Stimulated activated CD8-positive, alpha-beta memory T cell treated with anti-CD3 and anti-CD28 coated beads, Interleukin-15, amount 100 ng/mL, for 24 hours (primary cell): ENCODE results near the gene C16orf95.
A peak's percentile ranks its signal among the peaks of the same experiment; 100 is the strongest.
"Not testable (repeated sequence)": the region's sequence is repeated elsewhere in the genome, so short reads cannot be mapped to it uniquely, and the experiment has no call there.

Source experiments
- DNase-seq: peaks from one replicate; pipeline ENCODE4 v3.0.0-alpha.2; 2020; ENCODE audit warnings: low read depth

C16orf95 gene, protein sequence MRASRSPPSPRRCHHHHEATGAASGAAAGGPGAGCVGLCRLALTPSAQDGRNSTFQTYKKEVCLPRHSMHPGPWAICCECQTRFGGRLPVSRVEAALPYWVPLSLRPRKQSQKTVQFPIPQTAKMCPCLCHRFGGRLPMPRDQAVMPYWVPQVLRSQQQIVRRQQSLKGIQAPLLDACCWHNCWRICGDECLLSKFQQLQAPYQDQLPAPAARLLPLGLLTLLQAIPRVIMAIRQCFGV

GRCh38 chr16:87316923-87317749 lies at the start of gene C16orf95:
TSS of gene C16orf95 (minus strand) at chr16:87317392. CDS start at chr16:87317242, 150 bp downstream.
- peak; percentile 96 for DNase-seq

- DNase-seq: no peak
These were observed 49.7 kb upstream of the C16orf95 start for GRCh38 chr16:87366930-87367329.

GRCh38 chr16:87366288-87366687 lies 49.1 kb upstream of the C16orf95 start:
- DNase-seq: no peak

DNA sequence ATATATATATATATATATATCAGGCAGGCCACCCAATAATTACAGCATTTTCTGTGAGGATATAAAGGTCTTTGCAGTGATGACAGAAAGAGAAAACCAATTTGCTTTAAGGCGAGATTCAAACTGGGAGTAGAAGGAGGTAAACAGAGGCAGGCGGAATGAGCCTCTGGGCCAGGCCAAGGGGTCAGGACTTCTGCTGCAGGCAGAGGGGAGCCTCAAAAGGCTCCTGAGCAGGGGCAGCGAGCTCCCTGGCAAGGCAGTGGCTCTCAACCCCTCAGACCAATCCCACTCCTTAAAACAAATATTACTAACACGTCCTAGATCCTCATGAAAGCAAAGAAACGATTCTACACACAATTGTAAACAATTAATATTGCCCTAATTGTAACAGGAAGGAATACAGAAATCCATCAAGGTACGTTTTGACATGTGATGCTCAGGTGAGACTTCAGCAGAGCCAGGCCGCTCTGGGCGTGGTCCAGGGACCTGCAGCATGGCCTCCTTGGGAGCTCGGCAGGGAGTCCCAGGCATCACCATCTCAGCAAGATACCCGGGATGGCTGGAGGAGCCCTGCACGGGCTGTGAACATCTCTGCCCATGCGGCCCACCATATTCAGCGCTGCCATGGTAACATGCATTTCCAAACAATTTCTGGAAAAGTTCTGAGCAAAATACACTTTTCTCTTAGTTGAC lies 48.0 kb upstream of the C16orf95 start:
- DNase-seq: no peak

DNA sequence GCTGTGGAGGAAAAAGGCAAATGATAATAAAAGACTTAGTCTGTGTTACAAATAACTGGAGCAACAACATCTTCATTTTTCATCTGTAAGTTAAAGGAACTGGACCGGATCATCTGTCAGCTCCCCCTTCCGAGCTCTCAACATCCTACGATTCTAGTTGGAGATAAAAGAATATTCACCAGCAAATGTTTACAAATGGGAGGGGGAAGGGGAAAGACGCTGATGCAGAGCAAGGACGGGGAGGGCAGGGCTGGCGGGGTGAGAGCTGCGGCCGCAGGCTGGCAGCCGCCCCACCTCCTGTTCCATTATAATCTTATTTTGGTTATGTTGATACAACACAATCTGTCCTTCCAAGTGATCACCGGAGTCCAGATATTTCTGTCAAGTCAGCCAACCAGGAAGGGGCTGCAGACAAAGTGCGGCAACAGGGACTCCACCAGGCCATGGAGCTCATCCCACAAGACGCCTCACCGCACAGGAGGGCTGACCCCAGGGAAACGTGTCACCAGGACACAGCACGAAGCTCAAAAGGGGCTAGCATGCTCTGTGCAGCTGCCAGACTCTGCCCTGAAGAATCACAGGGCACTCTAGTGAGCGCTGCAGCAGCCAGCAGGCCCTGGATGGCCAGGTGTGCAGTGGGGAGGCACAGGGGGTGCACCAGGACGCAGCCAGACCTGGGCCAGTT lies 46.7 kb upstream of the C16orf95 start:
- DNase-seq: no peak

GRCh38 chr16:87362828-87363559 lies 45.8 kb upstream of the C16orf95 start:
- not testable (repeated sequence) for DNase-seq

- no peak for DNase-seq
These were observed 44.9 kb upstream of the C16orf95 start for GRCh38 chr16:87361916-87362619.

DNA sequence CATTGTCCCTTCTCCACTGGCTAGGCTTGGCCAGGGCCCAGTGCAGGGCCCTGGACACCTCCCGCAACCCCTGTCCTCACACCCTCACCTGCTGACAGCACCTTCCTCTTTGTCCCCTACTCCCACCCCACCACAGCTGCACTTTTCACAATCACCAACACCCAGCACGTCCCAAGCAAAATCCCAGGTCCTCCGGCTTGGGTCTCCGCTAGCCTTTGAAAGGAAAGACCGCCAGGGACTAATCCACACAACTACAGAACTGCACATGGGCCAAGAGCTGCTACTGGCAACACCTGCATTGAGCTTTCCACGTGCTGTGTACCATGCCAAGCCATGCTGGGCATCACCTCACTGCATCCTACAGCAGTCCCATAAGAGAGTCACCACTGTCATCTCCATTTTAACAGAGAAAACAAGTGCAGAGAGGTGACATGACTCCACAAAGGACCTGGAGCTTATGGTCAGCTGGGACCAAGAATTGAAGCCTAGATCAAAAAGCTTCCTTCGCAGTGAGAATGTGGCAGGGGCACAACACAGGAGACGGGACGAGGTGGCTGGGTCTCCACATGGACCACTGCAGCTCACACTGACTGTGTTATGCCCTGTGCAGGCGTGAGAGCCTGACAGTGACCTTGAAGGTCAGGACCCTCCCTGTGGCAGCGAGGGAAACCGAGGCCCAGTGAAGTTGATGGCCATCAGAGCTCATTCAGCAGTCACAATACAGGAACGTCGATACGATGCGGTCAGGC lies 43.8 kb upstream of the C16orf95 start:
- DNase-seq: no peak

DNA sequence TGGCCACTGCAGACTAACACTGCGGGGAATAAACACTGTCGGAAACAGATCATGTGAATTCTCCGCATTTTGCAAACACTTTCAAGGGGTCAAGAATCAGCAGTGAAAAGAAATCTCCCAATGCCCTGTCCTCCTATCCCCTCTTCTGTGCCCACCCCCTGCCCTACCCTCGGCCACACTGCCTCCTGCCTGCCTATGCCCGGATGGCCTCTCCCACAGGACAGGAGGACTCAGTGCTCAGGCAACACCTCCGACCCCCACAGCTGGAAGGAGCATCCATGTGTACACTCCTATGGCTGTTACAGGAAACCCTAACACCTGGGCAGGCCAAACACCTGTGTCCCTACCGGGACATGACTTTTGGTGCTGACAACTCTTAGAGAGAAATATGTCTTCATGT lies 41.9 kb upstream of the C16orf95 start:
- no peak for DNase-seq

- no peak for DNase-seq
These were observed 41.5 kb upstream of the C16orf95 start for GRCh38 chr16:87358696-87359095.

- DNase-seq: no peak
These were observed 41.1 kb upstream of the C16orf95 start for GRCh38 chr16:87358250-87358649.

- no peak for DNase-seq
These were observed 39.3 kb upstream of the C16orf95 start for GRCh38 chr16:87356491-87356853.

- no peak for DNase-seq
These were observed 36.4 kb upstream of the C16orf95 start for GRCh38 chr16:87353613-87354012.

DNA sequence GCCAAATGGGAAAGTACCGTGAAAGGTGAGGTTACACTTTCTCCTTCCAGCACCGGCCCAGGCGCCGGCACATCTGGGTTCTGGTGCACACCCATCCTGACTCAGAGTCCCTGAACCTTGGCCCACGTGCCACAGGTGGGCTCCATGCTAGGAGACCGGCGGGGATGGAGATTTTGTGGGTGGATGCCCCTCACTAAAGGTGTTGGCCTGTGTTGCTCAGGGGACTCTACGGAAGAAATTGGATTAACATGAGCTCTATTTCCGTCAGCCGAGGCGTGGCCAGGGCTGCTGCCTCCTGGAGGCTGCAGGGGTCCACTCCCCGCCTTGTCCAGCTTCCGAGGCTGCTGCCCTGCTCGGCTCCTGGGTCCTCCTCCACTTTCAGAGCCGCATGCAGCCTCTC lies 35.6 kb upstream of the C16orf95 start:
- no peak for DNase-seq

DNA sequence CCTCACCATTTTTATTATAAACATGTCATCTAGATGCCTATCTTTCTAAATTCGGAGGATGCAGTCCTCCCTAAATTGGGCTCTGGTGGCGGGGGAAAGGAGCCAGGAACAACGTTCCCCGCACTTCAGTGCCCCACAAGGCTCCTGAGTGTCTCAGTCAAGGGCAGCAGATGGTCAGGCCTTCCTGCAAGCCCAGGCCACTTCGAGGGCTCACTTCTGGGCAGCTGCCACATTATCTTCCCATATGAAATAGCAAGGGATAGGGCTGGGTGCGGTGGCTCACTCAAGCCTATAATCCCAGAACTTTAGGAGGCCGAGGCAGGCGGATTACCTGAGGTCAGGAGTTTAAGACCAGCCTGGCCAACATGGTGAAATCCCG lies 34.1 kb upstream of the C16orf95 start:
- DNase-seq: no peak

GRCh38 chr16:87350681-87351319 lies 33.6 kb upstream of the C16orf95 start:
- DNase-seq: no peak

DNA sequence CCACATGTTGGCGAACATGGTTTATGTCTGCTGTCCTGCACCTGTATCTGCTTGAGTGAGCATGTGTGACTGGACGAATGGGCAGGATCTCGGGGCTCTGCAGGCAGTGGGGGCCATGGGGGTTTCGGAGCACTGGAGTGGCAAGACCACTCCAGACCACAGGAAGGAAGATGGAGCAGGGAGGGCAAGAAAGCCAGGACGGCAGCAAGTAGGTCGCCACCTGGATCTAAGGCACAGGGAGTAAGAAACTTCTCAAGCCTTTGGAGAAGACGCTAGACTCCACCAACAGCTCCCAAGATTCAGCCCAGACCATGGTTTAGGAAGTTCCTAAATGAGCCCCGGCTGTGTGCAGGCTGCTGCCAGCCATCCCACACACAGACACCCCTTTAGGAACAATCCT lies 32.8 kb upstream of the C16orf95 start:
- DNase-seq: no peak

DNA sequence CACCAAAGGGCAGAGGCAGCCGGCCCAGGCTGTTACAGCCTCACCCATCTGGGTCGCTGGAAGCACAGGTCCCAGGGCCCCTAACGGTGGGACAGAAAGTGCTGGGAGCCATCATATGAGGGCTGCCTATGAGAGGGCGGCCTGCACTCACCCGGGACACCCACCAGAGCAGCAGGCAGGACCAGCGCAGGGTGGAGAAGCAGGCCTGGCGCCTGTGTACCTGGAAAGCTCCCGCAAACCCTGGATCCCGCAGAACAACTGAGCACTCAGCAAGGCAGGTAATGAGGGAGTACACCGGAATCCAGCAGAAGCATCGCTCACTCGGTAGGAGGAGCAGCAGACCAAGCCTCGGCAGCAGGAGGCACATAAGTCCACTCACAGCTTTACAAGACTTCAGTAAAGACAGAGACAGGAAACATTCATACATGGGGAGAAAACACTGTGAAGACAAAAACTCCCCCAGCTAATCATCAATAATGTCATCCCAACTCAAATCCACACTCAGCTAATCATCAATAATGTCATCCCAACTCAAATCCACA lies 31.5 kb upstream of the C16orf95 start:
- no peak for DNase-seq

DNA sequence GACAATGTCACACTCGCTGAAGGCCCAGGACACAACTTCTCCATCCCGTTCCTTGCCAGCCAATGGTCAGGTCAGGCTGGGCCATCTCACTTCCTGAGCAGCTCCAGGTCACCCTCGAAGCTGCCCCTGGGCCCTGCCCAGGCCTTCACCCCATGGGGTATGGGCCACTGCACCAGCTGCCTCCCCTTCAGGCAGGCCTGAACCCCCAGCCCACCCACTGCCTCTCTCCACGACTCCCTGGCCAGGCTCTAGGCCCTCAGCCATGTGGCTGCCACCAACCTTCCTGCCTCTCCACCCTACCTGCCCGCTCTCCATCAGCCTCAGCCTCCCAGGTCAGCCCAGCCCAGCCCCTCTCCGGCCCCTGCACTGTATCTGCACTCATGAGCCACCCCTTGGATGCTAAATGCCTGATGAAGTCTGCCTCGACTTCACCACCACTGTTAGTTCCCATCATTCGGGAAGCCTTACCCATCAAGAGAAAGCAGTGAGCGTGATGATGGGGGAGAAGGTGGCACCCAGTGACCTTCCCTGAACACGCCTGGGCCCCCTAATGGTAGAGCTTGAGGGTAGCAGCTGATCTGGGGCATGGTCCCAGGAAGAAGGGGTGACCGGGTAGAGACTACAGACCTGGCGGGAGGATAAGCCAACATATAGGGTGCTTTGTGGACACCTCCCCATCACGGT lies 30.9 kb upstream of the C16orf95 start:
- DNase-seq: no peak
